Cardiac fibroblast (primary cell): ENCODE data around the gene HS3ST1.

Experiments used
- DNase-seq, 2 donors: peaks; one replicate each; pipeline versions ENCODE4 v3.0.0 to v3.0.0-alpha.2; 2010; ENCODE audit warnings: low read depth in 2 of 2
- H3K4me3 ChIP-seq, 2 donors: replicated peaks in 1 of 2; 1 replicate in 1 of 2; 2 replicates in 1 of 2; pipeline ENCODE4 v1.5.1; 2011; ENCODE audit warnings: low read depth in 2 of 2, low read length in 2 of 2, mild to moderate bottlenecking in 2 of 2, moderate library complexity in 1 of 2
- CTCF ChIP-seq: IDR thresholded peaks from one replicate; pipeline ENCODE4 v1.5.1; 2011; ENCODE audit warnings: low read depth, mild to moderate bottlenecking, low read length, inconsistent platforms

HS3ST1 gene

GRCh38 chr4:11470438-11471045 lies 41.8 kb upstream of the HS3ST1 start:
- TF ChIP-seq CTCF, result no peak
- DNase-seq, result no peak
- no peak overlapping the region for H3K4me3 ChIP-seq

GRCh38 chr4:11469650-11470437 lies 41.1 kb upstream of the HS3ST1 start:
- DNase-seq, result no peak
- no peak overlapping the region for H3K4me3 ChIP-seq
- TF ChIP-seq CTCF, result no peak

GRCh38 chr4:11468901-11469300 lies 40.2 kb upstream of the HS3ST1 start:
- H3K4me3 ChIP-seq, result no peak overlapping the region
- TF ChIP-seq CTCF, result no peak
- no peak for DNase-seq

GRCh38 chr4:11467931-11468330 lies 39.2 kb upstream of the HS3ST1 start:
- no peak for TF ChIP-seq CTCF
- DNase-seq, result no peak
- no peak overlapping the region for H3K4me3 ChIP-seq

- H3K4me3 ChIP-seq, result no peak overlapping the region
- TF ChIP-seq CTCF, result no peak
These were observed 35.0 kb upstream of the HS3ST1 start for GRCh38 chr4:11463707-11464106.

GRCh38 chr4:11456401-11456800 lies 27.7 kb upstream of the HS3ST1 start:
- no peak for TF ChIP-seq CTCF
- DNase-seq, result no peak
- H3K4me3 ChIP-seq, result no peak overlapping the region

More at GRCh38 chr4:11463707-11464106, 35.0 kb upstream of the HS3ST1 start:
- DNase-seq, result no peak
